Measurements from ENCODE around the gene AQP12B. TPM values are rescaled to one million over a fixed set of nuclear protein-coding genes. Genes with fewer than 3 reads are reported as not detected.
"Not testable (repeated sequence)": the region's sequence is repeated elsewhere in the genome, so short reads cannot be mapped to it uniquely, and the experiment has no call there.

Gene AQP12B
- total RNA-seq, 1 donor, result not detected

GRCh38 chr2:240685771-240686371, 3.2 kb upstream of the AQP12B start:
- peaks cover 16% of the 10 kb centered on the region for H3K27me3 ChIP-seq (ENCODE audit: insufficient read depth, low read length)
- no peaks in the 10 kb centered on the region for H4K20me1 ChIP-seq (ENCODE audit: insufficient read depth, low read length)
- H3K4me2 ChIP-seq (ENCODE audit: insufficient read depth, low read length), result no peak overlapping the region
- peak; percentile 76 for DNase-seq (ENCODE audit: insufficient read length, low spot score, missing footprints)
- H3K4me3 ChIP-seq (ENCODE audit: insufficient read depth, low read length), result no peak overlapping the region
- TF ChIP-seq CTCF (IDR thresholded peaks at IDR 0.05; ENCODE audit: extremely low read depth, low read depth, low read length), result no peak
- no peaks in the 10 kb centered on the region for H3K4me1 ChIP-seq (ENCODE audit: insufficient read depth, low read length)
- H3K79me2 ChIP-seq (ENCODE audit: insufficient read depth, low read length), result no peaks in the 10 kb centered on the region
- no peaks in the 10 kb centered on the region for H3K36me3 ChIP-seq (ENCODE audit: insufficient read depth, low read length)
- H2AFZ ChIP-seq (ENCODE audit: low read length), result no peak overlapping the region
- no peak overlapping the region for H3K27ac ChIP-seq (ENCODE audit: low read depth, low read length)
- H3K9me3 ChIP-seq (ENCODE audit: low read depth, low read length), result no peaks in the 10 kb centered on the region

DNA sequence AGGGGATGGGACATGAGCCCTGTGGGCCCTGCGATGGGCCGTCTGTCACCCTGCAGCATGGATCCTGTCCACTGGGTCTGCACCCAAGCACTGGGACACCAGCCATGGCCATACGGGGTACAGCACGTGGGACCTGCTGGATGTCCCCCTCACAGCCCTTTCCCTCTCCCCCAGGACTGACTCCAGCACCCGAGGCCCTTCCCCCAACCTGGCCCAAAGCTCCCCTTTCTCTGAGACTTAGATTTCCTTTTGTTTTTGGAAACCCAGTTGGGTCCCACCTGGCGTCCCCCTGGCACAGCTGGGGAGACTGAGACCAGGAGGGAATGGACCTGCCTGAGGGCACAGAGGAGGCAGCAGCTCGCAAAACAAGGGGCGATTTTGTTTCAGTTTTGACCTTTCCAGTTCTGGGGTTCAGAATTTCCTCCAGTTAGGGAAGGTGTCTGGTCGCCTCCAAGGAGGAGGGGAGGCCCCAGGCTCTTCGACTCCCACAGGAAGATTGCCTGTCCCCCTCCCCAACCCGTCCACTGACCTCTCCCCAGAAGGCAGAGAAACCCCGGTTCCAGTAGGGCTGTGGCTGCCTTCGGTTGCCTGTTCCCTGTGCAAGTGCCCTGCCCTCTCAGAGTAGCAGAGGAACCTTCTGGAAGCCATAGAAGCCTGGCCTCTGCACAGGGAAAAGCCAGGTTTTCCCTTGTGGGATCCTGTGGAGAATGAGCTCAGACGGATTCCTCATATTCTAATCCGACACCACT, 1.5 kb upstream of the AQP12B start:
- not testable (repeated sequence) for H3K4me3 ChIP-seq (ENCODE audit: insufficient read depth, low read length); H3K36me3 ChIP-seq (ENCODE audit: insufficient read depth, low read length); H3K27ac ChIP-seq (ENCODE audit: low read depth, low read length); H3K4me2 ChIP-seq (ENCODE audit: insufficient read depth, low read length); H3K79me2 ChIP-seq (ENCODE audit: insufficient read depth, low read length); H4K20me1 ChIP-seq (ENCODE audit: insufficient read depth, low read length); H3K9me3 ChIP-seq (ENCODE audit: low read depth, low read length); H3K4me1 ChIP-seq (ENCODE audit: insufficient read depth, low read length); H2AFZ ChIP-seq (ENCODE audit: low read length)
- H3K27me3 ChIP-seq (ENCODE audit: insufficient read depth, low read length), result peaks cover 16% of the 10 kb centered on the region
- DNase-seq (ENCODE audit: insufficient read length, low spot score, missing footprints), result peak; percentile 68

GRCh38 chr2:240683329-240683979, 769 bp upstream of the AQP12B start:
- not testable (repeated sequence) for H4K20me1 ChIP-seq (ENCODE audit: insufficient read depth, low read length); H3K4me1 ChIP-seq (ENCODE audit: insufficient read depth, low read length); H3K9me3 ChIP-seq (ENCODE audit: low read depth, low read length); H3K36me3 ChIP-seq (ENCODE audit: insufficient read depth, low read length); H3K27ac ChIP-seq (ENCODE audit: low read depth, low read length); H2AFZ ChIP-seq (ENCODE audit: low read length); H3K4me3 ChIP-seq (ENCODE audit: insufficient read depth, low read length); H3K4me2 ChIP-seq (ENCODE audit: insufficient read depth, low read length); H3K79me2 ChIP-seq (ENCODE audit: insufficient read depth, low read length); DNase-seq (ENCODE audit: insufficient read length, low spot score, missing footprints)
- H3K27me3 ChIP-seq (ENCODE audit: insufficient read depth, low read length), result peaks cover 16% of the 10 kb centered on the region

GRCh38 chr2:240680185-240680584, 2.5 kb downstream of the AQP12B start:
- H3K27ac ChIP-seq (ENCODE audit: low read depth, low read length); H3K9me3 ChIP-seq (ENCODE audit: low read depth, low read length); H2AFZ ChIP-seq (ENCODE audit: low read length); H4K20me1 ChIP-seq (ENCODE audit: insufficient read depth, low read length); DNase-seq (ENCODE audit: insufficient read length, low spot score, missing footprints); H3K4me3 ChIP-seq (ENCODE audit: insufficient read depth, low read length); H3K36me3 ChIP-seq (ENCODE audit: insufficient read depth, low read length); H3K4me1 ChIP-seq (ENCODE audit: insufficient read depth, low read length); H3K27me3 ChIP-seq (ENCODE audit: insufficient read depth, low read length); H3K79me2 ChIP-seq (ENCODE audit: insufficient read depth, low read length); H3K4me2 ChIP-seq (ENCODE audit: insufficient read depth, low read length): not testable (repeated sequence)

DNA sequence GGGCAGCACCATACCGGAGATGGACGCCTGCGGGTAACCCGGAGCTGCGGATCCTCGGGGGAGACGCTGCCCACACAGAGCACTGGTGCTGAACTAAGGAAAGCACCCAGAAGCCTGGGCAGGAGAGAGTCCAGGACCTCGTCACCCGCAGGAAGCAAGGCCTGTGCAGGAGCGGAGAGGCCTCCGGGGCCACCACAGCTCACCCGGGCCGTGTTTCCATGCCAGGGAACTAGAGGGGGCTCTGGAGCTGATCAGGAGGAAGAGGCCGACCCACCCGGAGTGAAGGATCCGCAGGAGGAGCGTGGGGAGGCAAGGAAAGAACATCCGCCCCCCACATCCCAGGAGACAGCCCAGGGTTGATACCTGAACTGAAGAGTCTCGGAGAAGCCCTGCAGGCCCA, 3.8 kb downstream of the AQP12B start:
- DNase-seq (ENCODE audit: insufficient read length, low spot score, missing footprints); H2AFZ ChIP-seq (ENCODE audit: low read length); H3K36me3 ChIP-seq (ENCODE audit: insufficient read depth, low read length); H3K27ac ChIP-seq (ENCODE audit: low read depth, low read length); H3K4me1 ChIP-seq (ENCODE audit: insufficient read depth, low read length); H3K4me3 ChIP-seq (ENCODE audit: insufficient read depth, low read length); H3K4me2 ChIP-seq (ENCODE audit: insufficient read depth, low read length); H4K20me1 ChIP-seq (ENCODE audit: insufficient read depth, low read length); H3K79me2 ChIP-seq (ENCODE audit: insufficient read depth, low read length); H3K27me3 ChIP-seq (ENCODE audit: insufficient read depth, low read length); H3K9me3 ChIP-seq (ENCODE audit: low read depth, low read length): not testable (repeated sequence)

DNA sequence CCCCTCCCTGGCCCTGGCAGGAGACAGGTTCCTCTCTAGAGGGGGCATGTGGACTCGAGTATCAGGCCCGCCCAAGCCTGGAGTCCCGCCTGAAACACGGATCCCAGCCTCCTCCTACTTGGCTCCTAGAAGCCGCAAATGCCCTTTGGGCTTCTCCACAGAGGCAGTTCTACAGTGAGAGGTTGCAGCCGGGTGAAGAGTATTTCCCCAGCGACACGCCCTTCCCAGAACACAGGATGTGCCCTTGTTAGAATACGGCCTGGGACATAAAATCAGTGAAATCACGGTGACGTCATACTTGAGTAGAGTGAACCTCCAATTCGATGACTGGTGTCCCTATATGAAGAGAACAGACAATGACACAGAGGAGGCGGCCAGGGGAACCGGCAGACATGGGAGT, 4.6 kb downstream of the AQP12B start:
- not testable (repeated sequence) for H3K9me3 ChIP-seq (ENCODE audit: low read depth, low read length); DNase-seq (ENCODE audit: insufficient read length, low spot score, missing footprints); H3K36me3 ChIP-seq (ENCODE audit: insufficient read depth, low read length); H2AFZ ChIP-seq (ENCODE audit: low read length); H3K79me2 ChIP-seq (ENCODE audit: insufficient read depth, low read length); H3K4me1 ChIP-seq (ENCODE audit: insufficient read depth, low read length); H4K20me1 ChIP-seq (ENCODE audit: insufficient read depth, low read length); H3K27ac ChIP-seq (ENCODE audit: low read depth, low read length); H3K27me3 ChIP-seq (ENCODE audit: insufficient read depth, low read length); H3K4me3 ChIP-seq (ENCODE audit: insufficient read depth, low read length); H3K4me2 ChIP-seq (ENCODE audit: insufficient read depth, low read length)

DNA sequence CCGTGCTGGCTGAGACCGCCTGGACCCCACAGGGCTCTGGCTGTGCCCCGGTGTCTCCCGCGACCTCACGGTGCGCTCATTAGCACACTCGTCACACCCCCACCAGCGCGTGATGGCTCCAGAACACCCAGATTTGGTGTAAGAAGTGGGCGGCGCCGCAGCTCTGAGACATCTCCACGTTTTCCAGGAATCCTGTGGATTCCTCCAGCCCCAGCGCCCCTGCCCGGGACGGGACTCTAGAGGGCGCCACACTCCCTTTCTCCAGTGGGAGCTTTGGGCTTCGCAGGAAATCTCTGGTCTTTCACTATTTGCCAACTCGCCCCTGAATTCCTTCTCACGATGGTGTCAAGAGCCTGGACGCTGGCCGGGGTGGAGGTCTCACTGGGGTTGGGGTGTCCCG, 7.3 kb downstream of the AQP12B start:
- not testable (repeated sequence) for H4K20me1 ChIP-seq (ENCODE audit: insufficient read depth, low read length); H3K4me1 ChIP-seq (ENCODE audit: insufficient read depth, low read length); H2AFZ ChIP-seq (ENCODE audit: low read length); H3K4me3 ChIP-seq (ENCODE audit: insufficient read depth, low read length); H3K79me2 ChIP-seq (ENCODE audit: insufficient read depth, low read length); H3K36me3 ChIP-seq (ENCODE audit: insufficient read depth, low read length); DNase-seq (ENCODE audit: insufficient read length, low spot score, missing footprints); H3K4me2 ChIP-seq (ENCODE audit: insufficient read depth, low read length); H3K9me3 ChIP-seq (ENCODE audit: low read depth, low read length); H3K27ac ChIP-seq (ENCODE audit: low read depth, low read length)
- peaks cover 11% of the 10 kb centered on the region for H3K27me3 ChIP-seq (ENCODE audit: insufficient read depth, low read length)

Data from osteoblast (primary cell).